SK-N-SH treated with all-trans-retinoic acid at 6 μM for 48 hours (cell line): ENCODE data around the gene CCSER1.

Experiments
- ATAC-seq: fragments of 200-7000 bp; cut with Tn5 transposase; 3 replicates; pipeline ENCODE4 v1.9.1; 2020; ENCODE audit warnings: mild to moderate bottlenecking, moderate library complexity
- ARNTL ChIP-seq: fragments of 450-650 bp; formaldehyde crosslinking; IDR thresholded peaks from 2 replicates; pipeline ENCODE4 v1.5.0; 2020; ENCODE audit warnings: low read depth, mild to moderate bottlenecking, moderate library complexity, borderline replicate concordance
- CSDC2 ChIP-seq: fragments of 250-450 bp; sonication (Bioruptor Pico); IDR thresholded peaks from 2 replicates; pipeline ENCODE4 v1.5.0; 2020; ENCODE audit warnings: mild to moderate bottlenecking, moderate library complexity
- ESRRG ChIP-seq: fragments of 250-450 bp; sonication (Bioruptor Pico); IDR thresholded peaks from 2 replicates; pipeline ENCODE4 v1.6.1; 2021; ENCODE audit warnings: mild to moderate bottlenecking
- GLIS3 ChIP-seq: fragments of 250-450 bp; sonication (Bioruptor Pico); IDR thresholded peaks from 2 replicates; pipeline ENCODE4 v1.5.0; 2020; ENCODE audit warnings: mild to moderate bottlenecking, moderate library complexity
- ISL1 ChIP-seq: fragments of 250-450 bp; sonication (Bioruptor Pico); IDR thresholded peaks from 2 replicates; pipeline ENCODE4 v2.1.2; 2022; ENCODE audit warnings: mild to moderate bottlenecking, moderate library complexity
- OSR1 ChIP-seq: fragments of 250-450 bp; sonication (Bioruptor Pico); IDR thresholded peaks from 2 replicates; pipeline ENCODE4 v1.8.0; 2022; ENCODE audit warnings: moderate library complexity, mild to moderate bottlenecking, inconsistent platforms
- PPARA ChIP-seq: fragments of 250-450 bp; sonication (Bioruptor Pico); IDR thresholded peaks from 2 replicates; pipeline ENCODE4 v1.5.0; 2020; ENCODE audit warnings: mild to moderate bottlenecking, borderline replicate concordance
- RARB ChIP-seq: fragments of 250-450 bp; sonication (Bioruptor Pico); IDR thresholded peaks from 2 replicates; pipeline ENCODE4 v1.8.0; 2021; ENCODE audit warnings: mild to moderate bottlenecking, moderate library complexity
- SNAI2 ChIP-seq: fragments of 250-450 bp; sonication (Bioruptor Pico); IDR thresholded peaks from 2 replicates; pipeline ENCODE4 v1.5.0; 2020; ENCODE audit warnings: mild to moderate bottlenecking, moderate library complexity
- TCF4 ChIP-seq: fragments of 250-450 bp; sonication (Bioruptor Pico); IDR thresholded peaks from 2 replicates; pipeline ENCODE4 v1.8.0; 2021; ENCODE audit warnings: mild to moderate bottlenecking, moderate library complexity, borderline replicate concordance
- TOX ChIP-seq: fragments of 250-450 bp; sonication (Bioruptor Pico); IDR thresholded peaks from 2 replicates; pipeline ENCODE4 v1.8.0; 2021; ENCODE audit warnings: mild to moderate bottlenecking, moderate library complexity, borderline replicate concordance
- ZC3H10 ChIP-seq: fragments of 250-450 bp; sonication (Bioruptor Pico); IDR thresholded peaks from 2 replicates; pipeline ENCODE4 v1.5.1; 2021; ENCODE audit warnings: mild to moderate bottlenecking, moderate library complexity
- ZFP30 ChIP-seq: fragments of 450-650 bp; formaldehyde crosslinking; IDR thresholded peaks from 2 replicates; pipeline ENCODE4 v1.5.0; 2022; ENCODE audit warnings: mild to moderate bottlenecking, moderate library complexity
- ZNF565 ChIP-seq: fragments of 450-650 bp; formaldehyde crosslinking; conservative IDR thresholded peaks from 2 replicates; pipeline ENCODE4 v1.5.0; 2020; ENCODE audit warnings: low read depth, mild to moderate bottlenecking, moderate library complexity
- ZNF8 ChIP-seq: fragments of 450-650 bp; formaldehyde crosslinking; IDR thresholded peaks from 2 replicates; pipeline ENCODE4 v1.5.0; 2020; ENCODE audit warnings: mild to moderate bottlenecking, moderate library complexity
- TF ChIP-seq, protein P1 (sequence below): fragments of 250-450 bp; sonication (Bioruptor Pico); IDR thresholded peaks from 2 replicates; pipeline ENCODE4 v1.8.0; 2020; ENCODE audit warnings: mild to moderate bottlenecking, moderate library complexity, borderline replicate concordance
- TF ChIP-seq, protein P2 (sequence below): fragments of 250-450 bp; sonication (Bioruptor Pico); IDR thresholded peaks from 2 replicates; pipeline ENCODE4 v1.5.0; 2020; ENCODE audit warnings: mild to moderate bottlenecking, moderate library complexity
- TF ChIP-seq, protein P3 (sequence below): fragments of 250-450 bp; sonication (Bioruptor Pico); IDR thresholded peaks from 2 replicates; pipeline ENCODE4 v1.5.1; 2021; ENCODE audit warnings: mild to moderate bottlenecking, moderate library complexity
- TF ChIP-seq, protein P4 (sequence below): fragments of 250-450 bp; sonication (Bioruptor Pico); IDR thresholded peaks from 2 replicates; pipeline ENCODE4 v1.5.1; 2020; ENCODE audit warnings: low read depth, mild to moderate bottlenecking, moderate library complexity

CCSER1 gene

DNA sequence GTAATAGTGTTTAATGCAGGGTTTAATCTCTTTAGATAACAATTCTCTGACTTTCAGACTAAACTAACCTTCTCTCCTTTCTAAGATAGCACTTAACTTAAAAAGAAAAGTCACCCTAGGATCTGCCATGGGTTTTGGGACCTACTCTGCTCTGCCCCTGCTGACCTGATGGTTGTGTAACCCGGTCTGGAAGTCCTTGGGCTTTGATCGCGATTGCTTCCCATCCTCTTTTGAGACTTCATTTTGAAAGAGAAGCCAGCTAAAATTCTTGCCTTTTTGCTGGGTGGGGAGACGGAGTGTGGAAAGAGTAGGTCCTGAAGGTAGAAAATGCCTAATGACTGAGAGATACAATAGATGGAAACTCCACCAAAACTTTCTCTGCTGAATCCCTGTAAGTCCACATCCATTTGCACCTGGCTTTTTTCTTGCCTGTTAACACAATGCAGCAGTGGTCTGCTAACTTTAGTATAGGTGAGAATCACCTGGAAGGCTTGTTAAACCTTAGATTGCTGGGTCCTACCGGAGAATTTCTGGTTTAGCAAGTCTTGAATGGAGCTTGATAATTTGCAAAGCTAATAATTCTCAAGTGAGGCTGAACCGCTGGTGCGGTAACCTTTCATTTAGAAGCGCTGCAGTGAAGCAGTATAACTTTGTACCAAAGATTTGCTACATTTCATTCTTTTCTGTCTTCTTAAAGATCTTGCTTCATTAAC lies 45.6 kb upstream of the CCSER1 start (continued):
- TF ChIP-seq, protein P1, sequence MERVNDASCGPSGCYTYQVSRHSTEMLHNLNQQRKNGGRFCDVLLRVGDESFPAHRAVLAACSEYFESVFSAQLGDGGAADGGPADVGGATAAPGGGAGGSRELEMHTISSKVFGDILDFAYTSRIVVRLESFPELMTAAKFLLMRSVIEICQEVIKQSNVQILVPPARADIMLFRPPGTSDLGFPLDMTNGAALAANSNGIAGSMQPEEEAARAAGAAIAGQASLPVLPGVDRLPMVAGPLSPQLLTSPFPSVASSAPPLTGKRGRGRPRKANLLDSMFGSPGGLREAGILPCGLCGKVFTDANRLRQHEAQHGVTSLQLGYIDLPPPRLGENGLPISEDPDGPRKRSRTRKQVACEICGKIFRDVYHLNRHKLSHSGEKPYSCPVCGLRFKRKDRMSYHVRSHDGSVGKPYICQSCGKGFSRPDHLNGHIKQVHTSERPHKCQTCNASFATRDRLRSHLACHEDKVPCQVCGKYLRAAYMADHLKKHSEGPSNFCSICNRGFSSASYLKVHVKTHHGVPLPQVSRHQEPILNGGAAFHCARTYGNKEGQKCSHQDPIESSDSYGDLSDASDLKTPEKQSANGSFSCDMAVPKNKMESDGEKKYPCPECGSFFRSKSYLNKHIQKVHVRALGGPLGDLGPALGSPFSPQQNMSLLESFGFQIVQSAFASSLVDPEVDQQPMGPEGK (CRISPR knock-in tag): no peak

DNA sequence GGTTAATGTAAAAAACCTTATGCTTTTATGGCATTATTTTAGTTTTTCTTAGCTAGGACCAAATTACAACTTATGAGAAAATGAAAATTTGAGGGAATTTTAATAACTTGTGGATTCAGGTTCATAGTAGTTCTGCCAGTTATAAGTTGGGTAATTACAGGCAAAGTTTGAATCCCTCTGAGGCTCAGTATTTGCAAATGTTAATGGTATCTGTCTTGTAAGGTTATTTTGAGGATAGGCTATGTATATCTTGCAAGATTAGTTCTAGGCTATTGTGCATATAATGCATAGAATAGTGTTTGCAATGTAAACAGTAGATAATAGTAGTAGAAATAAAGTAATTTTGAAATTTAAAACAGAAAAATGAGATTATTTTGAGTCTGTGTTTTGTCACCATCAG lies 44.7 kb upstream of the CCSER1 start:
- ATAC-seq: no peak
- no peak for TF ChIP-seq TOX (CRISPR knock-in tag)
- no peak for TF ChIP-seq CSDC2 (CRISPR knock-in tag)
- no peak for TF ChIP-seq ISL1 (CRISPR knock-in tag)
- no peak for TF ChIP-seq TCF4 (CRISPR knock-in tag)
- no peak for TF ChIP-seq GLIS3 (CRISPR knock-in tag)
- TF ChIP-seq, protein P2, sequence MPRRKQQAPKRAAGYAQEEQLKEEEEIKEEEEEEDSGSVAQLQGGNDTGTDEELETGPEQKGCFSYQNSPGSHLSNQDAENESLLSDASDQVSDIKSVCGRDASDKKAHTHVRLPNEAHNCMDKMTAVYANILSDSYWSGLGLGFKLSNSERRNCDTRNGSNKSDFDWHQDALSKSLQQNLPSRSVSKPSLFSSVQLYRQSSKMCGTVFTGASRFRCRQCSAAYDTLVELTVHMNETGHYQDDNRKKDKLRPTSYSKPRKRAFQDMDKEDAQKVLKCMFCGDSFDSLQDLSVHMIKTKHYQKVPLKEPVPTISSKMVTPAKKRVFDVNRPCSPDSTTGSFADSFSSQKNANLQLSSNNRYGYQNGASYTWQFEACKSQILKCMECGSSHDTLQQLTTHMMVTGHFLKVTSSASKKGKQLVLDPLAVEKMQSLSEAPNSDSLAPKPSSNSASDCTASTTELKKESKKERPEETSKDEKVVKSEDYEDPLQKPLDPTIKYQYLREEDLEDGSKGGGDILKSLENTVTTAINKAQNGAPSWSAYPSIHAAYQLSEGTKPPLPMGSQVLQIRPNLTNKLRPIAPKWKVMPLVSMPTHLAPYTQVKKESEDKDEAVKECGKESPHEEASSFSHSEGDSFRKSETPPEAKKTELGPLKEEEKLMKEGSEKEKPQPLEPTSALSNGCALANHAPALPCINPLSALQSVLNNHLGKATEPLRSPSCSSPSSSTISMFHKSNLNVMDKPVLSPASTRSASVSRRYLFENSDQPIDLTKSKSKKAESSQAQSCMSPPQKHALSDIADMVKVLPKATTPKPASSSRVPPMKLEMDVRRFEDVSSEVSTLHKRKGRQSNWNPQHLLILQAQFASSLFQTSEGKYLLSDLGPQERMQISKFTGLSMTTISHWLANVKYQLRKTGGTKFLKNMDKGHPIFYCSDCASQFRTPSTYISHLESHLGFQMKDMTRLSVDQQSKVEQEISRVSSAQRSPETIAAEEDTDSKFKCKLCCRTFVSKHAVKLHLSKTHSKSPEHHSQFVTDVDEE (CRISPR knock-in tag): no peak
- TF ChIP-seq ESRRG: no peak
- no peak for TF ChIP-seq ZFP30 (CRISPR knock-in tag)
- TF ChIP-seq OSR1: no peak
- no peak for TF ChIP-seq ARNTL (CRISPR knock-in tag)
- TF ChIP-seq RARB (CRISPR knock-in tag): no peak
- TF ChIP-seq, protein P3, sequence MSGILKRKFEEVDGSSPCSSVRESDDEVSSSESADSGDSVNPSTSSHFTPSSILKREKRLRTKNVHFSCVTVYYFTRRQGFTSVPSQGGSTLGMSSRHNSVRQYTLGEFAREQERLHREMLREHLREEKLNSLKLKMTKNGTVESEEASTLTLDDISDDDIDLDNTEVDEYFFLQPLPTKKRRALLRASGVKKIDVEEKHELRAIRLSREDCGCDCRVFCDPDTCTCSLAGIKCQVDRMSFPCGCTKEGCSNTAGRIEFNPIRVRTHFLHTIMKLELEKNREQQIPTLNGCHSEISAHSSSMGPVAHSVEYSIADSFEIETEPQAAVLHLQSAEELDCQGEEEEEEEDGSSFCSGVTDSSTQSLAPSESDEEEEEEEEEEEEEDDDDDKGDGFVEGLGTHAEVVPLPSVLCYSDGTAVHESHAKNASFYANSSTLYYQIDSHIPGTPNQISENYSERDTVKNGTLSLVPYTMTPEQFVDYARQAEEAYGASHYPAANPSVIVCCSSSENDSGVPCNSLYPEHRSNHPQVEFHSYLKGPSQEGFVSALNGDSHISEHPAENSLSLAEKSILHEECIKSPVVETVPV (CRISPR knock-in tag): no peak
- TF ChIP-seq, protein P1 (CRISPR knock-in tag): no peak
- no peak for TF ChIP-seq ZC3H10 (CRISPR knock-in tag)
- no peak for TF ChIP-seq ZNF565
- TF ChIP-seq SNAI2 (CRISPR knock-in tag): no peak
- no peak for TF ChIP-seq PPARA (CRISPR knock-in tag)
- TF ChIP-seq, protein P4, sequence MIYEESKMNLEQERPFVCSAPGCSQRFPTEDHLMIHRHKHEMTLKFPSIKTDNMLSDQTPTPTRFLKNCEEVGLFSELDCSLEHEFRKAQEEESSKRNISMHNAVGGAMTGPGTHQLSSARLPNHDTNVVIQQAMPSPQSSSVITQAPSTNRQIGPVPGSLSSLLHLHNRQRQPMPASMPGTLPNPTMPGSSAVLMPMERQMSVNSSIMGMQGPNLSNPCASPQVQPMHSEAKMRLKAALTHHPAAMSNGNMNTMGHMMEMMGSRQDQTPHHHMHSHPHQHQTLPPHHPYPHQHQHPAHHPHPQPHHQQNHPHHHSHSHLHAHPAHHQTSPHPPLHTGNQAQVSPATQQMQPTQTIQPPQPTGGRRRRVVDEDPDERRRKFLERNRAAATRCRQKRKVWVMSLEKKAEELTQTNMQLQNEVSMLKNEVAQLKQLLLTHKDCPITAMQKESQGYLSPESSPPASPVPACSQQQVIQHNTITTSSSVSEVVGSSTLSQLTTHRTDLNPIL: no peak
- TF ChIP-seq ZNF8 (CRISPR knock-in tag): no peak

DNA sequence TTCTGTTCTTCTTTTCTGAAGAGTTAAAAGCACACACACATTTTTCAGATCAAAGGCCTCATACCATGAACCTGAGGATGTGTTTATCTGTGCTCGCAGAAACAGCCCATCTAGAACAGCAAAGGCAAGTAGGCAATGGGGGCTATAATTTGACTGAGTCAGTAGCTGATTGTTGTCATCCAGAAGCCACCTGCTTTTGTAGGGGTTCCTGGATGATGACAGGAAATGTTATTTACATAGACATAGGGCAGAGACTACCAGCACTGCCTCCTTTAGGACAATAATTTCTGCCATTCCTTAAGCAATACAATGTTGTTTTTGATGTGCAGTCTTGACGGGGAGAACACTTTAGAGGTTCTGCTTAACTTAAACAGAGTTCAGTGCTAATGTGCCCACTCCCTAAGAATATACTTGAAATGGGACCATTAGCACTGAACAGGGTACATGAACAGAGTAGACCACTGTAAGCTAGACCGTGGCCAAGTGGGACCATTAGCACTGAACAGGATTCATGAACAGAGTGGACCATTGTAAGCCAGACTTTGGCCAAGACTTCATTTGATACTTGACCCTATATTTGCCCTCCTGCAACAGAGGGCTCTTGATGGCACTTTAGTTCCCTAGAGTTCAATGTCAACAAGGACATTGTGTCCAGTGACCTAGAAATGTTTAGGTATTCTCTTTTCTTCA lies 42.8 kb upstream of the CCSER1 start:
- no peak for ATAC-seq
- TF ChIP-seq, protein P2 (CRISPR knock-in tag): no peak
- TF ChIP-seq ESRRG: no peak
- no peak for TF ChIP-seq RARB (CRISPR knock-in tag)
- no peak for TF ChIP-seq CSDC2 (CRISPR knock-in tag)
- TF ChIP-seq, protein P3 (CRISPR knock-in tag): no peak
- TF ChIP-seq TCF4 (CRISPR knock-in tag): no peak
- no peak for TF ChIP-seq ISL1 (CRISPR knock-in tag)
- TF ChIP-seq, protein P1 (CRISPR knock-in tag): no peak
- TF ChIP-seq OSR1: no peak
